GM12891 (cell line): Measurements from ENCODE around the gene AMBRA1.

Experiments
- DNase-seq: peaks from one replicate; pipeline ENCODE4 v3.0.0; 2011; ENCODE audit warnings: low spot score; ENCODE audit not compliant: insufficient read length
- FAIRE-seq: peaks from 2 replicates; lab custom pipeline; 2011; peaks lifted over from hg19 to GRCh38; lab: Jason Lieb, UNC
- PAX5 ChIP-seq: IDR thresholded peaks from 2 replicates; pipeline ENCODE4 v1.6.1; 2011; ENCODE audit warnings: low read length, moderate library complexity, mild to moderate bottlenecking; ENCODE audit not compliant: insufficient read depth, severe bottlenecking
- POLR2A ChIP-seq: IDR thresholded peaks from 2 replicates; pipeline ENCODE4 v1.6.1; 2011; ENCODE audit warnings: low read depth, low read length, control low read depth
- POLR2AphosphoS5 ChIP-seq: IDR thresholded peaks from 2 replicates; pipeline ENCODE4 v1.6.1; 2011; ENCODE audit warnings: low read depth, low read length, control low read depth
- POU2F2 ChIP-seq: IDR thresholded peaks from 2 replicates; pipeline ENCODE4 v1.6.1; 2011; ENCODE audit warnings: low read depth, mild to moderate bottlenecking, control low read depth, low read length, moderate library complexity
- SPI1 ChIP-seq: IDR thresholded peaks from 2 replicates; pipeline ENCODE4 v1.6.1; 2011; ENCODE audit warnings: low read depth, low read length, control low read depth
- TAF1 ChIP-seq: IDR thresholded peaks from 2 replicates; pipeline ENCODE4 v1.6.1; 2011; ENCODE audit warnings: low read depth, low read length, control low read depth

AMBRA1 gene

DNA sequence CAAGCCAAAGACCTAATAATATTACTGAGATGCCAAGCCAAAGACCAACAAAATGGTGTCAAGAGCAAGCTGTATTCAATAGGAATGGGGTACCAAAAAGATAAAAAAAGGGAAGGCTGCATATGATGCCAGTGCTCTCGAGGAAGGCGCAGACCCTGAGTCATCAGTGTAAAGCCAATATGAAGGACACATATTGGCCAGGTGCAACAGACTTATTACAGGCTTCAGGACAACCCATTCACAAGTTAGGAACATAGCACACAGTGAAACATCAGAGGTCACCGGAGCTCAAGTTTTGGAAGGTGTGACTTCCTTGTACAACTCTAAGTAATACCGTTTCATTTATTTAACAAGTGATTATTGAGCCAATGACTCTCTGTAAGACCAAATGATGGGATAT is 58.1 kb downstream of the AMBRA1 start:
- DNase-seq (no peak), FAIRE-seq (no peak)
- TF ChIP-seq SPI1 (no peak), PAX5 (no peak), POLR2AphosphoS5 (no peak)

DNA sequence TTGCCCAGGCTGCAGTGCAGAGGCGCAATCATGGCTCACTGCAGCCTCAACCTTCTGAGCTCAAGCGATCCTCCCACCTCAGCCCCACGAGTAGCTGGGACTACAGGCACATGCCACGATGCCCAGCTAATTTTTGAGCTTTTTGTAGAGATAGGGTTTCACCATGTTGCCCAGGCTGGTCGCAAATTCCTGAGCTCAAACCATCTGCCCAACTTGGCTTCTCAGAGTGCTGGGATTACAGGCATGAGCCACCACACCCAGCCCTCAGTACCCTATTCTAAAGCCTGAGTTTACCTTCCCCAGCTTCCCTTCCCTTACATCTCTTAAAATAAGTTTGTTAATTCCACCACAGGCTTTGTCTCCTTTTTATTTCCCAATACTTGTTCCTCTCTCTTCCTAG is 59.1 kb downstream of the AMBRA1 start:
- no peak for TF ChIP-seq POLR2A
- TF ChIP-seq POU2F2 = no peak
- no peak for TF ChIP-seq SPI1
- no peak for TF ChIP-seq POLR2AphosphoS5
- TF ChIP-seq TAF1 = no peak
- no peak for FAIRE-seq

DNA sequence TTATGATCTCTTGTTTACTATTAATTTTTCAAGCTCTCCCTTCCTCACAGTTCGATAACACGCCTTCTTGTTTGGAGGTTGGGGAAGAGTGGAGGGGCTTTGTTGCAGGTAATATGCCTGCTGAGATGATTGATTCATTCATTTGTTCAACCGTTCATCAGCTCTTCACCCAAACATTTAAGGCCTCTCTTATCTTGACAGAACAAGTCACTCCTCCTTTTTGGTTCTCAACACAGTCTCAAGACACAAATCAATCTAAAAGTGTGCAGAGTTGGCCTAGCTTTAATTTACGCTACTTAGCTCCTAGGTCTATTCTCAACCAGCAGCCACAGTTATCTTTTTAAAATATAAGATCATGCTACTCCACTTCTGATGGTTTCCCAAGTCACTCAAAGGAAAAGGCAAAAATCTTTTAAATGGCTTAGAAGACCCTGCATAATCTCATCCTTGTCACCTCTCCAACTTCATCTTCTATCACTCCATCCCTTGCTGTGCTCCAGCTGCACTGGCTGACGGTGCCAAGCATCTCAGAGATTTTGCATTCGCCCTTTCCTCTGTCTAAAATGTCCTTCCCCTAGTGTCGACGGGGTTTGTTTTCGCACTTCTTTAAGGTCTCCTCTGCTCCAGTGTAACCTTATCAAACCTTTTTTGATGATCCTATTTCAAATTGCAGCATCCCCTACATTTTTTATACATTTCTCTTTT is 60.3 kb downstream of the AMBRA1 start:
- DNase-seq = no peak
- TF ChIP-seq POLR2A = no peak
- TF ChIP-seq SPI1 = no peak
- no peak for TF ChIP-seq POLR2AphosphoS5
- TF ChIP-seq POU2F2 = no peak
- no peak for TF ChIP-seq PAX5
- no peak for TF ChIP-seq TAF1
- FAIRE-seq = no peak

More for the DNA sequence above, 59.1 kb downstream of the AMBRA1 start:
- no peak for DNase-seq

DNA sequence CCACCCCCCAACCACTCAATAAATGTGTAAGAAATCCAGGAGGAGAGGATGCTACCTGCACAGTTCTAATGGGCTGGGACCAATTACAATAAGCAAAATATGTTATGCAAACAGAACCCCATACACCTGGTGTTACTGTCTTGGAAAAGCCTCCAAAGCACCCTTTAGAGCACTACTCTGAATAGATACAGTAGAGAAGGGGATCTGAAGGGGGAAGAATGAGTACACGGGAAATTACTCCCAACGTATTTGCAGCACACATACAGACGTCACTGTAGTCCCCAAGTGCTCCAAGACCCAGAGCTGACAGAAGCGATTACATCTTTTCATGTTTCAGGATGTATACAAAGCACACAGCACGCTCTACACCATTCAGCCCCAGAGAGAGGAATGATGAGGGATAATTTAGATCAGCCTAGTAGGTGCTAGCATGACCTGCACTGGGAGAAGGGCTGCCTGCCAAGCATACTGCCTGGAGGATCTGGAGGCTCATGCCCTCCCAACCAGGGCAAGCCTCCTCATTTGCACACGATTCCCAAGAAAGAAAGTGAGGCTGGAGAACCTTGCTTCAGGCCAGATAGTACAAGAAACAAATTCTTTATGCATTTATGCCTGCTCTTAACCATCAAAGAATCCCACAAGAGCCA is 63.8 kb downstream of the AMBRA1 start:
- no peak for FAIRE-seq
- no peak for DNase-seq
- TF ChIP-seq TAF1 (no peak), POLR2AphosphoS5 (no peak), POU2F2 (no peak), SPI1 (no peak), POLR2A (no peak), PAX5 (no peak)

DNA sequence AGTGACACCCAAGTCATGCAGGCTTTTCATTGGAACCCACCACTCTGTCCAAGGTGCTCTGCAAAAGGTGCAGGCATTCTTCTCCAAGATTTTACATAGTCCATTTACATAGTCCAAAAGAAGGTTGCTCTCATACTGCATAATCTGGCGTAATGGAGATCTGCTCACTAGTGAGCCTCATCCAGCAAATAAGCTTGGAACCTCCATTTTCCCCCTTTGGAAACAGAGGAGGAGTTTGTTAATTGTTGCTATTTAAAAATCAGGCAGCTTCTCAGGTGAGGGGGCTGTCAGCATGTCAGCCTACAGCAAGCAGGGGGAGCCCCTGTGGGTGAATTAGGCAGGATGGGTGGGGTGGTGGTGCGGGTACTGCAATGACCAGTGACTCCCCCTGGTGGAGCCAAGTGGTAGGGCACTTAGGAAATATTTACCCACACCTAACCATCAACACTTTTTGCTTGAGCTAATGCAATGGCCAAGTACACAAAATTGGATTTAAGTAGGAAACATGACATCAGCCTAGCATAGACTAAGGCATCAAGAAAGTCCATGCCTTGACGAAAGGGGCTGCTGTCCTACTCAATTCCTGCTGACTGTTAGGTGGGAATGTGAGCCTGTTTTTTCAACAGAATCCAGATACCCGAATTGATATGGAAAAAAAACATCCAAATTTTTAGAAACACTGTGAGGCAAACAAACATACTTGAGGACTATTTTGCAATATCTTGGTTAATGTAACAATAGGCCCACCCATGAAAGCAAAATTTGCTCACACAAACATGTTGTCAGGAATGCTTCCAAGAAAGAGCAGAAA is 64.5 kb downstream of the AMBRA1 start:
- DNase-seq (peak; percentile 64), FAIRE-seq (peak; percentile 93)
- TF ChIP-seq POLR2AphosphoS5 (no peak), TAF1 (no peak), POU2F2 (peak; percentile 60; the same call in 1 of the 2 replicates)

GRCh38 chr11:46528445-46529094 is 65.3 kb downstream of the AMBRA1 start:
- DNase-seq (no peak), FAIRE-seq (no peak)
- TF ChIP-seq POLR2A (no peak), SPI1 (no peak), TAF1 (no peak), POLR2AphosphoS5 (no peak), POU2F2 (no peak), PAX5 (no peak)

GRCh38 chr11:46527591-46528130 is 66.2 kb downstream of the AMBRA1 start:
- TF ChIP-seq POLR2AphosphoS5 (no peak), POU2F2 (no peak), POLR2A (no peak), PAX5 (no peak), SPI1 (no peak), TAF1 (no peak)
- FAIRE-seq = no peak
- no peak for DNase-seq

GRCh38 chr11:46526216-46527215 is 67.3 kb downstream of the AMBRA1 start:
- TF ChIP-seq POLR2A (no peak), POU2F2 (no peak), PAX5 (no peak), TAF1 (no peak), SPI1 (no peak), POLR2AphosphoS5 (no peak)
- FAIRE-seq (no peak), DNase-seq (no peak)
